Fibroblast of lung (primary cell): ENCODE data around the gene WDR87.

ENCODE experiments used
- CTCF ChIP-seq, 2 donors: IDR thresholded peaks in 1 of 2; conservative IDR thresholded peaks in 1 of 2; 1 replicate in 1 of 2; 2 replicates in 1 of 2; pipeline ENCODE4 v1.5.1; 2011 to 2012; ENCODE audit warnings: low read length in 2 of 2, control low read depth in 1 of 2, inconsistent platforms in 1 of 2, low read depth in 1 of 2, mild to moderate bottlenecking in 1 of 2
- EZH2 ChIP-seq: IDR thresholded peaks from 2 replicates; pipeline ENCODE4 v1.5.1; 2012; ENCODE audit warnings: low read length, control low read depth, mild to moderate bottlenecking; ENCODE audit errors: missing control alignments

DNA sequence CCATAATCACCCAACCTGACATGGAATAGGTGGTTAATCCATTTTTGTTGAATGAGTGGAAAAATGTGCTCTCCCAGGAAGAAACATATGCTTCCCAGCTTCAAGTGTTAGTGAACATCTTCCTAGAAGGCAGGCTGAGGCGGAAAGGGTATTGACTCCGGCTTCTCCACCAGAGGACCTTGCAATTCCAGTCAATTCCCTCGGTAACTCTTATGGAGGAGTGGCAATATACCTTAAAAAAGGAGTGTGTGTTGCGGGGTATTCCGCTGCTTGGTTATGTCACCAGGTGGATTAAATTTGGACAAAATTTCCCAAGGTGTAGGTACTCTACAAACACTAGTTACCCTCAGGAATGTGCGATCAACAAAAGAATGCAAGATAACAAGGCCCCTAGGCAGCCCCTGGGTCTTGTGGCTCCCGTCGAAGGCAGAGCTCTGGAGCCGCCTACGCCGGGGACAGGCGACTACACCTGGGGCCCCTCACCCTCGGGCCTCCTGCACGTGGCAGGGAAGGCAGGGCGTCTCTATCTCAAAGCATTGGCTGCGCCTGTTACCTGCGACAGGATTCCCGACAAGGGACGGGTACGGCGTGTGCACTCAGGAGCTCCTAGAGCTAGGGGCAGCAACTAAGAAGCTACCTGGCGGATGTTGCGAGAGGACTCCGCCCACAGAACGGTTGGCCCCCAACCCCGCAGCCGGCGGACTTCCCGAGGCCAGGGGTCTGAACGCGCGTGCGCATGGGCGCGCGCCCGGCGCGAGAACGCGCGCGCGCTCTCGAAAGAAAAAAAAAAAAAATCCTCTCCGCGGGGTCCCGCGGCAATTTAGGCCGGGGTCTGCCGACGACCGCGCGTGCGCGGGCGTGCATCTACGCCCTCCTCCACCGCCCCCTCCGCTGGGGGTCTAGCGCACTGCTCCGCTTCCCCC lies at the start of gene WDR87:
- TF ChIP-seq CTCF (conservative IDR thresholded peaks at IDR 0.05 in 1 of 2, IDR thresholded peaks at IDR 0.05 in 1 of 2; ENCODE audit: low read depth in 1 of 2, low read length in 2 of 2) (no peak), EZH2 (no peak)
